ENCODE data around the gene PTPN5. TPM values are rescaled to one million over a fixed set of nuclear protein-coding genes. Genes with fewer than 3 reads are reported as not detected.
A peak's percentile ranks its signal among the peaks of the same experiment; 100 is the strongest.

PTPN5 gene
- total and polyA plus RNA-seq, 2 experiments from 2014 or later = 1.1 to 1.6 TPM

DNA sequence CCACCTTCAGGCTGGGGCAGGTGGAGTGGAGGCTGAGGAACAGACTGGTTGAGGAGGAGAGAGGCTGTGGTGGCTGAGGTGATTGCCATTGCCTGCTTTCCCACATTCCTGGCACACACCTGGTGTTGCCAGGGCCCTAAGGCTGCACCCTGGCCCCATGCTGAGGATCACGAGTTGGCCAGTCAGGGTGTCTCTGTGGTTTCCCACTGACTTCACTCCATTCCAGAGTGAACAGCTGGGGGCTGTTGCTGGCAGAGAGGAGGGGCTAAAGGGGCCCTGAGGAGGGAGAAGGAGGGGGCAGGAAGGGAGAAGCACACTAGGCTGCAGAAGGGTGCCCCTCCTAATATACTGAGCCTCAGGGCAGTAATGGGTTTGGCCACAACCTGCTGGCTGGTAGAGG lies 91.2 kb downstream of the PTPN5 start:
- Histone ChIP-seq H3K27ac (no peak overlapping the region), H3K4me3 (no peak overlapping the region), H3K4me1 (ENCODE audit: low read depth) (no peaks in the 10 kb centered on the region), H3K9me3 (ENCODE audit: low read depth) (no peaks in the 10 kb centered on the region), H3K27me3 (peaks cover 17% of the 10 kb centered on the region), H3K36me3 (no peaks in the 10 kb centered on the region)
- peak in 1 of 2 donors; percentile 43 for DNase-seq (ENCODE audit: low read depth in 1 of 2, low spot score in 1 of 2)
- TF ChIP-seq, protein P1, sequence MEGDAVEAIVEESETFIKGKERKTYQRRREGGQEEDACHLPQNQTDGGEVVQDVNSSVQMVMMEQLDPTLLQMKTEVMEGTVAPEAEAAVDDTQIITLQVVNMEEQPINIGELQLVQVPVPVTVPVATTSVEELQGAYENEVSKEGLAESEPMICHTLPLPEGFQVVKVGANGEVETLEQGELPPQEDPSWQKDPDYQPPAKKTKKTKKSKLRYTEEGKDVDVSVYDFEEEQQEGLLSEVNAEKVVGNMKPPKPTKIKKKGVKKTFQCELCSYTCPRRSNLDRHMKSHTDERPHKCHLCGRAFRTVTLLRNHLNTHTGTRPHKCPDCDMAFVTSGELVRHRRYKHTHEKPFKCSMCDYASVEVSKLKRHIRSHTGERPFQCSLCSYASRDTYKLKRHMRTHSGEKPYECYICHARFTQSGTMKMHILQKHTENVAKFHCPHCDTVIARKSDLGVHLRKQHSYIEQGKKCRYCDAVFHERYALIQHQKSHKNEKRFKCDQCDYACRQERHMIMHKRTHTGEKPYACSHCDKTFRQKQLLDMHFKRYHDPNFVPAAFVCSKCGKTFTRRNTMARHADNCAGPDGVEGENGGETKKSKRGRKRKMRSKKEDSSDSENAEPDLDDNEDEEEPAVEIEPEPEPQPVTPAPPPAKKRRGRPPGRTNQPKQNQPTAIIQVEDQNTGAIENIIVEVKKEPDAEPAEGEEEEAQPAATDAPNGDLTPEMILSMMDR (IDR thresholded peaks at IDR 0.05; ENCODE audit: low read depth, low read length) = no peak

DNA sequence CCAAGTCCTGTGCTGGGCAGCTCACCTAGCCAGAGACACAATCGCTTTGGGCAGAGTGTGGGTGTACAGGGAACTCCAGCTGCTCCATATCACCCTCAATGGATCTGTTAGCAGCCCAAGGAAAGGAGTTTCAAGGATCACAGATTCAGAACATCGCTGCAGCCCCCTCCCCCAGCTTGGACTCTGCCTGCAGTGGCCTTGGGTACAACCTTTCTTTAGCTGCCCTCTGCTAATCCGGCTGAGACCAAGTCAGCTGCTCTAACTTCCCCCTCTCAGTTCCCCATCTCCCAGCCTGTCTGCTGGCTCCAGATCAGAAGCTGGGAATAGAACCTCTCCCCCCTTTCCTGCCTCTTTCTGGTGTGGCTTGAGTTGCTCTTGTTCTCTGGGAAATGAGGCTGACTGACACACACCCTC lies 91.7 kb downstream of the PTPN5 start:
- Histone ChIP-seq H3K4me1 (ENCODE audit: low read depth) (no peaks in the 10 kb centered on the region), H3K4me3 (no peak overlapping the region), H3K27ac (no peak overlapping the region), H3K27me3 (peaks cover 18% of the 10 kb centered on the region), H3K36me3 (no peaks in the 10 kb centered on the region), H3K9me3 (ENCODE audit: low read depth) (no peaks in the 10 kb centered on the region)
- peak in 1 of 2 donors; percentile 30 for DNase-seq (ENCODE audit: low read depth in 1 of 2, low spot score in 1 of 2)
- TF ChIP-seq, protein P1 (IDR thresholded peaks at IDR 0.05; ENCODE audit: low read depth, low read length) = no peak

DNA sequence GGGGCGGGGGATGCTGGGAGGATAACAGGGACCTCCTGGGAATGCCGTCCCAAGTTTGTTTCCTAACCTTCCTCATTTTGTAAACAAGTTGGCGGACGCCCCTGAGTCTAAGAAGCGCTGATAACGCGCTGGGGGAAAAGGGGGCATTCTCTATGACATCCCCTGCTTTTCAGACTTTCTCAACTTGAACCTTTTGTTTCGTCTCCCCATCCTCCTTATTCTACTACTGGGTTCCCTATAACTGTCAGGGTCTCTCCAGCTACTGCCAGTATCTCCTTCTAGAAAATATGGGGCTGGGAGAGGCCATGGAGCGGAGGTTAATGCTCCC lies 92.4 kb downstream of the PTPN5 start:
- H3K27ac ChIP-seq = peak overlapping the region; percentile 38
- DNase-seq (ENCODE audit: low read depth in 1 of 2, low spot score in 1 of 2) = peak in 1 of 2 donors; percentile 46
- TF ChIP-seq, protein P1 (IDR thresholded peaks at IDR 0.05; ENCODE audit: low read depth, low read length) = no peak
- no peaks in the 10 kb centered on the region for H3K36me3 ChIP-seq
- H3K9me3 ChIP-seq (ENCODE audit: low read depth) = no peaks in the 10 kb centered on the region
- H3K4me1 ChIP-seq (ENCODE audit: low read depth) = no peaks in the 10 kb centered on the region
- H3K27me3 ChIP-seq = peaks cover 19% of the 10 kb centered on the region
- H3K4me3 ChIP-seq = peak overlapping the region; percentile 65

DNA sequence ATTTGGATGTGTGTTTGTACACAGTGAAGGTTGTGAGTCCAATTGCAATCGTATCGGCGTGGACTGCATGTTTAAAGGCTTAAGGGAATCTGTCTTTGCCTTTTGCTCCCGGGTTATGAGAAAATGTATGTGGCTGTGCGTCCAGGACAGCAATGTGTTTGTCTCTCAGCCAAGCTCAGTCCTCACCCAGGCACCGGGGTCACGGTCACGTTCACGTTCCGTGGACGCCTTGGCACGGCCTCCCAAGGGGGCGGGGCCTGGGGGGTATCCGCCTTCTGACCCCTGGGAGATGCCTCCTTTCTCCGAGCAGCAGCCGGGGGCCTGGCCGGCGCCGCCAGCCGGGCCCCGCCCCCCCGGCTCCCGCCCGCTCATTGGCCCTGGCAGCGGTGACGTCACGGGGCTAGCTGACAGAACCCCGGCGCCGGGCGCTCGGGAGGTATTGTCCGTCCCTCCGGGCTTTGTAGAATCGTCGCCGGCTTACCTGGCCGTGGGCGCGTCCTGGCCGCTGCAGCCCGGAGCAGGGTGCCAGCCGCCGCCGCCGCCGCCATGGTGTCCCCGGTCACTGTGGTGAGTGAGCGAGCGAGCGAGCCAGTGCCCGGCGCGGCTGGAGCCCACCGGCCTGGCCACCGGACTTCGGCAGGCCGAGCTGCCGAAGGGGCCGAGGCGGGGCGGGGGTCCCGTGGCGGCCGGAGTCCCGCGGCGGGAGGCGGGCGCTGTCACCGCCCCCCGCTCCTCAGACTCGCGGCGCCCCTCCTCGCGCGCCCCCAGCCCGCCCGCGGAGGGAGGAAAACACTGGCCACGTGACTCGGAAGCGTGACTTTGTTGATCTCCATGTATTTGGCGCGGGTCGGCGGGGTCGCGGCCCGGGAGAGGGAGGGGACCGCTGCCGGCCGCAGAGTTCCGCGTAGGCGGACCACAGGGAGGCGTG lies 93.0 kb downstream of the PTPN5 start, which contains the start of gene TMEM86A:
TMEM86A (plus strand) TSS at position 439 of the 928 bp plus-strand sequence; CDS start at position 547, 108 bp downstream.
- TF ChIP-seq, protein P1 (IDR thresholded peaks at IDR 0.05; ENCODE audit: low read depth, low read length) = no peak
- DNase-seq (ENCODE audit: low read depth in 1 of 2, low spot score in 1 of 2) = peak; percentile 88 to 96
- peak within 1 kb of the TSS; percentile 38 for H3K27ac ChIP-seq
- peaks cover 19% of the 10 kb centered on the region for H3K27me3 ChIP-seq
- no peaks in the 10 kb centered on the region for H3K36me3 ChIP-seq
- H3K4me3 ChIP-seq = peak within 1 kb of the TSS; percentile 65
- no peaks in the 10 kb centered on the region for H3K4me1 ChIP-seq (ENCODE audit: low read depth)
- H3K9me3 ChIP-seq (ENCODE audit: low read depth) = no peaks in the 10 kb centered on the region

DNA sequence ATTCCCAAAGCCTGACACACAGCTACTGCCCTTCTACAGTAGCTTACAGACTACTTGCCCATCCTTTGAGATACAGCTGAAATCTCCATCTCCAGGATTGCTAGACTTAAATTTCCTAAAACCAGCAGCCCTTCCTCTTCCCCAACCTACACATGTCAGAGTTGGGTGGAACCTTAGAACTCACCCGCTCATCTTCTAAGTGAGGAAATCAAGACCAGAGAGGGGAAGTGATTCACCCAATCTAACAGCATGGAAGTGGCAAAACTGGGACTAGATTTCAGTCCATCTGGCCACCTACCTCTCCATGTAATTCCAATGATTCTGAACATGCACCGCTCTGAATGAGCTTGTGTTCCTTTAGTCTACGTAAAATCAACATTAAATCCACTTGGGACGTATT lies 94.0 kb downstream of the PTPN5 start:
- Histone ChIP-seq H3K27me3 (peaks cover 19% of the 10 kb centered on the region), H3K36me3 (no peaks in the 10 kb centered on the region), H3K4me3 (no peak overlapping the region), H3K27ac (no peak overlapping the region), H3K4me1 (ENCODE audit: low read depth) (no peaks in the 10 kb centered on the region), H3K9me3 (ENCODE audit: low read depth) (no peaks in the 10 kb centered on the region)
- TF ChIP-seq, protein P1 (IDR thresholded peaks at IDR 0.05; ENCODE audit: low read depth, low read length) = no peak
- no peak for DNase-seq (ENCODE audit: low read depth in 1 of 2, low spot score in 1 of 2)

All from cardiac muscle cell (in vitro differentiated cells and primary cell).